SK-N-SH treated with all-trans-retinoic acid at 6 μM for 48 hours (cell line): Measurements from ENCODE around the gene AK4.

Experiments
- ATAC-seq: fragments of 200-7000 bp; cut with Tn5 transposase; 3 replicates; pipeline ENCODE4 v1.9.1; 2020; ENCODE audit warnings: mild to moderate bottlenecking, moderate library complexity
- BACH2 ChIP-seq: fragments of 250-450 bp; sonication (Bioruptor Pico); IDR thresholded peaks from 2 replicates; pipeline ENCODE4 v1.9.0; 2021; ENCODE audit warnings: mild to moderate bottlenecking, borderline replicate concordance
- CREB5 ChIP-seq: fragments of 250-450 bp; sonication (Bioruptor Pico); IDR thresholded peaks from 2 replicates; pipeline ENCODE4 v1.5.1; 2020; ENCODE audit warnings: low read depth, mild to moderate bottlenecking, moderate library complexity
- CSDC2 ChIP-seq: fragments of 250-450 bp; sonication (Bioruptor Pico); IDR thresholded peaks from 2 replicates; pipeline ENCODE4 v1.5.0; 2020; ENCODE audit warnings: mild to moderate bottlenecking, moderate library complexity
- ESRRG ChIP-seq: fragments of 250-450 bp; sonication (Bioruptor Pico); IDR thresholded peaks from 2 replicates; pipeline ENCODE4 v1.6.1; 2021; ENCODE audit warnings: mild to moderate bottlenecking
- GLIS3 ChIP-seq: fragments of 250-450 bp; sonication (Bioruptor Pico); IDR thresholded peaks from 2 replicates; pipeline ENCODE4 v1.5.0; 2020; ENCODE audit warnings: mild to moderate bottlenecking, moderate library complexity
- ISL1 ChIP-seq: fragments of 250-450 bp; sonication (Bioruptor Pico); IDR thresholded peaks from 2 replicates; pipeline ENCODE4 v2.1.2; 2022; ENCODE audit warnings: mild to moderate bottlenecking, moderate library complexity
- OSR1 ChIP-seq: fragments of 250-450 bp; sonication (Bioruptor Pico); IDR thresholded peaks from 2 replicates; pipeline ENCODE4 v1.8.0; 2022; ENCODE audit warnings: moderate library complexity, mild to moderate bottlenecking, inconsistent platforms
- PATZ1 ChIP-seq: fragments of 250-450 bp; sonication (Bioruptor Pico); IDR thresholded peaks from 2 replicates; pipeline ENCODE4 v1.8.0; 2020; ENCODE audit warnings: mild to moderate bottlenecking, moderate library complexity, borderline replicate concordance
- POU6F1 ChIP-seq: fragments of 250-450 bp; sonication (Bioruptor Pico); IDR thresholded peaks from 2 replicates; pipeline ENCODE4 v1.8.0; 2021; ENCODE audit warnings: low read depth, mild to moderate bottlenecking, moderate library complexity, borderline replicate concordance
- PPARA ChIP-seq: fragments of 250-450 bp; sonication (Bioruptor Pico); IDR thresholded peaks from 2 replicates; pipeline ENCODE4 v1.5.0; 2020; ENCODE audit warnings: mild to moderate bottlenecking, borderline replicate concordance
- RARB ChIP-seq: fragments of 250-450 bp; sonication (Bioruptor Pico); IDR thresholded peaks from 2 replicates; pipeline ENCODE4 v1.8.0; 2021; ENCODE audit warnings: mild to moderate bottlenecking, moderate library complexity
- SNAI2 ChIP-seq: fragments of 250-450 bp; sonication (Bioruptor Pico); IDR thresholded peaks from 2 replicates; pipeline ENCODE4 v1.5.0; 2020; ENCODE audit warnings: mild to moderate bottlenecking, moderate library complexity
- TCF4 ChIP-seq: fragments of 250-450 bp; sonication (Bioruptor Pico); IDR thresholded peaks from 2 replicates; pipeline ENCODE4 v1.8.0; 2021; ENCODE audit warnings: mild to moderate bottlenecking, moderate library complexity, borderline replicate concordance
- TOX ChIP-seq: fragments of 250-450 bp; sonication (Bioruptor Pico); IDR thresholded peaks from 2 replicates; pipeline ENCODE4 v1.8.0; 2021; ENCODE audit warnings: mild to moderate bottlenecking, moderate library complexity, borderline replicate concordance
- ZC3H10 ChIP-seq: fragments of 250-450 bp; sonication (Bioruptor Pico); IDR thresholded peaks from 2 replicates; pipeline ENCODE4 v1.5.1; 2021; ENCODE audit warnings: mild to moderate bottlenecking, moderate library complexity
- ZFP3 ChIP-seq: fragments of 250-450 bp; sonication (Bioruptor Pico); IDR thresholded peaks from 2 replicates; pipeline ENCODE4 v1.5.0; 2020; ENCODE audit warnings: mild to moderate bottlenecking, moderate library complexity
- ZFP30 ChIP-seq: fragments of 450-650 bp; formaldehyde crosslinking; IDR thresholded peaks from 2 replicates; pipeline ENCODE4 v1.5.0; 2022; ENCODE audit warnings: mild to moderate bottlenecking, moderate library complexity
- ZNF70 ChIP-seq: fragments of 450-650 bp; formaldehyde crosslinking; IDR thresholded peaks from 2 replicates; pipeline ENCODE4 v1.5.0; 2020; ENCODE audit warnings: mild to moderate bottlenecking, moderate library complexity
- ZNF8 ChIP-seq: fragments of 450-650 bp; formaldehyde crosslinking; IDR thresholded peaks from 2 replicates; pipeline ENCODE4 v1.5.0; 2020; ENCODE audit warnings: mild to moderate bottlenecking, moderate library complexity
- TF ChIP-seq, protein P1 (sequence below): fragments of 250-450 bp; sonication (Bioruptor Pico); IDR thresholded peaks from 2 replicates; pipeline ENCODE4 v1.5.0; 2020; ENCODE audit warnings: mild to moderate bottlenecking, moderate library complexity
- TF ChIP-seq, protein P2 (sequence below): fragments of 250-450 bp; sonication (Bioruptor Pico); IDR thresholded peaks from 2 replicates; pipeline ENCODE4 v1.5.1; 2021; ENCODE audit warnings: mild to moderate bottlenecking, moderate library complexity

Gene AK4

GRCh38 chr1:65209005-65209885 lies 61.2 kb downstream of the AK4 start:
- ATAC-seq: peak; percentile 92
- TF ChIP-seq CSDC2 (no peak), ZC3H10 (CRISPR knock-in tag) (no peak), ZFP3 (CRISPR knock-in tag) (no peak), ESRRG (CRISPR knock-in tag) (no peak), POU6F1 (CRISPR knock-in tag) (no peak), ZNF8 (CRISPR knock-in tag) (no peak), OSR1 (CRISPR knock-in tag) (no peak), SNAI2 (CRISPR knock-in tag) (no peak), CREB5 (CRISPR knock-in tag) (no peak), PPARA (no peak), ZNF70 (no peak), GLIS3 (no peak), ZFP30 (no peak), RARB (CRISPR knock-in tag) (no peak), BACH2 (no peak), TCF4 (CRISPR knock-in tag) (no peak), ISL1 (CRISPR knock-in tag) (no peak), PATZ1 (no peak)
- TF ChIP-seq, protein P1, sequence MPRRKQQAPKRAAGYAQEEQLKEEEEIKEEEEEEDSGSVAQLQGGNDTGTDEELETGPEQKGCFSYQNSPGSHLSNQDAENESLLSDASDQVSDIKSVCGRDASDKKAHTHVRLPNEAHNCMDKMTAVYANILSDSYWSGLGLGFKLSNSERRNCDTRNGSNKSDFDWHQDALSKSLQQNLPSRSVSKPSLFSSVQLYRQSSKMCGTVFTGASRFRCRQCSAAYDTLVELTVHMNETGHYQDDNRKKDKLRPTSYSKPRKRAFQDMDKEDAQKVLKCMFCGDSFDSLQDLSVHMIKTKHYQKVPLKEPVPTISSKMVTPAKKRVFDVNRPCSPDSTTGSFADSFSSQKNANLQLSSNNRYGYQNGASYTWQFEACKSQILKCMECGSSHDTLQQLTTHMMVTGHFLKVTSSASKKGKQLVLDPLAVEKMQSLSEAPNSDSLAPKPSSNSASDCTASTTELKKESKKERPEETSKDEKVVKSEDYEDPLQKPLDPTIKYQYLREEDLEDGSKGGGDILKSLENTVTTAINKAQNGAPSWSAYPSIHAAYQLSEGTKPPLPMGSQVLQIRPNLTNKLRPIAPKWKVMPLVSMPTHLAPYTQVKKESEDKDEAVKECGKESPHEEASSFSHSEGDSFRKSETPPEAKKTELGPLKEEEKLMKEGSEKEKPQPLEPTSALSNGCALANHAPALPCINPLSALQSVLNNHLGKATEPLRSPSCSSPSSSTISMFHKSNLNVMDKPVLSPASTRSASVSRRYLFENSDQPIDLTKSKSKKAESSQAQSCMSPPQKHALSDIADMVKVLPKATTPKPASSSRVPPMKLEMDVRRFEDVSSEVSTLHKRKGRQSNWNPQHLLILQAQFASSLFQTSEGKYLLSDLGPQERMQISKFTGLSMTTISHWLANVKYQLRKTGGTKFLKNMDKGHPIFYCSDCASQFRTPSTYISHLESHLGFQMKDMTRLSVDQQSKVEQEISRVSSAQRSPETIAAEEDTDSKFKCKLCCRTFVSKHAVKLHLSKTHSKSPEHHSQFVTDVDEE (CRISPR knock-in tag): no peak
- TF ChIP-seq, all 23 proteins: peak for 0

- ATAC-seq: no peak
- TF ChIP-seq PATZ1 (no peak), ZFP30 (no peak), CREB5 (CRISPR knock-in tag) (no peak), RARB (CRISPR knock-in tag) (no peak), PPARA (no peak), ZNF8 (CRISPR knock-in tag) (no peak), GLIS3 (no peak), POU6F1 (CRISPR knock-in tag) (no peak), TCF4 (CRISPR knock-in tag) (no peak), ZFP3 (CRISPR knock-in tag) (no peak), TOX (CRISPR knock-in tag) (no peak), OSR1 (CRISPR knock-in tag) (no peak)
- TF ChIP-seq, protein P2, sequence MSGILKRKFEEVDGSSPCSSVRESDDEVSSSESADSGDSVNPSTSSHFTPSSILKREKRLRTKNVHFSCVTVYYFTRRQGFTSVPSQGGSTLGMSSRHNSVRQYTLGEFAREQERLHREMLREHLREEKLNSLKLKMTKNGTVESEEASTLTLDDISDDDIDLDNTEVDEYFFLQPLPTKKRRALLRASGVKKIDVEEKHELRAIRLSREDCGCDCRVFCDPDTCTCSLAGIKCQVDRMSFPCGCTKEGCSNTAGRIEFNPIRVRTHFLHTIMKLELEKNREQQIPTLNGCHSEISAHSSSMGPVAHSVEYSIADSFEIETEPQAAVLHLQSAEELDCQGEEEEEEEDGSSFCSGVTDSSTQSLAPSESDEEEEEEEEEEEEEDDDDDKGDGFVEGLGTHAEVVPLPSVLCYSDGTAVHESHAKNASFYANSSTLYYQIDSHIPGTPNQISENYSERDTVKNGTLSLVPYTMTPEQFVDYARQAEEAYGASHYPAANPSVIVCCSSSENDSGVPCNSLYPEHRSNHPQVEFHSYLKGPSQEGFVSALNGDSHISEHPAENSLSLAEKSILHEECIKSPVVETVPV (CRISPR knock-in tag): no peak
- TF ChIP-seq, protein P1 (CRISPR knock-in tag): no peak
Observed at GRCh38 chr1:65210325-65210724, 62.3 kb downstream of the AK4 start.
